Neuronal stem cell (in vitro differentiated cells): Measurements from ENCODE around the gene MAST4.

Experiments
- DNase-seq: peaks from one replicate; pipeline ENCODE4 v3.0.0-alpha.2; 2013; ENCODE audit warnings: low spot score
- H2AFZ ChIP-seq: one replicate; pipeline ENCODE4 v1.6.1; 2013; ENCODE audit warnings: mild to moderate bottlenecking, low read length, inconsistent platforms
- H2AK5ac ChIP-seq: 2 replicates; pipeline ENCODE4 v1.6.1; 2013; ENCODE audit warnings: low read depth, mild to moderate bottlenecking, inconsistent platforms, low read length, moderate library complexity, mixed read lengths
- H2BK120ac ChIP-seq: 2 replicates; pipeline ENCODE4 v1.6.1; 2013; ENCODE audit warnings: low read depth, mild to moderate bottlenecking, inconsistent platforms, low read length, moderate library complexity, mixed read lengths
- H2BK12ac ChIP-seq: one replicate; pipeline ENCODE4 v1.6.1; 2013; ENCODE audit warnings: low read length, inconsistent platforms
- H2BK15ac ChIP-seq: 2 replicates; pipeline ENCODE4 v1.6.1; 2013; ENCODE audit warnings: mild to moderate bottlenecking, low read length, inconsistent platforms, mixed read lengths
- H2BK5ac ChIP-seq: one replicate; pipeline ENCODE4 v1.6.1; 2013; ENCODE audit warnings: inconsistent platforms, mild to moderate bottlenecking, low read length, moderate library complexity
- H3K14ac ChIP-seq: one replicate; pipeline ENCODE4 v1.6.1; 2013; ENCODE audit warnings: low read length, inconsistent platforms
- H3K18ac ChIP-seq: 2 replicates; pipeline ENCODE4 v1.6.1; 2013; ENCODE audit warnings: low read length, inconsistent platforms
- H3K23ac ChIP-seq: 2 replicates; pipeline ENCODE4 v1.6.1; 2013; ENCODE audit warnings: low read depth, mild to moderate bottlenecking, mixed read lengths, low read length, inconsistent platforms; ENCODE audit not compliant: poor library complexity
- H3K27ac ChIP-seq: replicated peaks from 3 replicates; pipeline ENCODE4 v1.5.1; 2013; ENCODE audit warnings: low read length, inconsistent platforms
- H3K27me3 ChIP-seq, 3 experiments: 2 replicates each; pipeline ENCODE4 v1.6.1; 2013; ENCODE audit warnings: low read length in 3 of 3, mild to moderate bottlenecking in 2 of 3, inconsistent platforms in 1 of 3, low read depth in 1 of 3, mixed read lengths in 1 of 3, moderate library complexity in 1 of 3; ENCODE audit not compliant: control insufficient read depth in 3 of 3, insufficient read depth in 3 of 3
- H3K36me3 ChIP-seq, 2 donors: replicated peaks in 1 of 2; 2 replicates each; pipeline ENCODE4 v1.6.1; 2013; ENCODE audit warnings: low read length in 2 of 2; ENCODE audit not compliant: control insufficient read depth in 2 of 2, insufficient read depth in 2 of 2
- H3K4ac ChIP-seq: 2 replicates; pipeline ENCODE4 v1.6.1; 2013; ENCODE audit warnings: inconsistent platforms, mild to moderate bottlenecking, low read length, moderate library complexity
- H3K4me1 ChIP-seq, 2 donors: 1 replicate in 1 of 2; 2 replicates in 1 of 2; pipeline ENCODE4 v1.6.1; 2013; ENCODE audit warnings: low read length in 2 of 2, low read depth in 1 of 2; ENCODE audit not compliant: control insufficient read depth in 2 of 2, insufficient read depth in 1 of 2
- H3K4me2 ChIP-seq: one replicate; pipeline ENCODE4 v1.6.1; 2013; ENCODE audit warnings: mild to moderate bottlenecking, low read length, inconsistent platforms; ENCODE audit not compliant: insufficient read depth, poor library complexity, severe bottlenecking
- H3K4me3 ChIP-seq, 2 donors: 2 replicates each; pipeline ENCODE4 v1.5.1; 2013; ENCODE audit warnings: low read length in 2 of 2, mild to moderate bottlenecking in 2 of 2, inconsistent platforms in 1 of 2, moderate library complexity in 1 of 2
- H3K79me1 ChIP-seq: one replicate; pipeline ENCODE4 v1.6.1; 2013; ENCODE audit warnings: low read depth, mild to moderate bottlenecking, inconsistent platforms, low read length, moderate library complexity
- H3K9ac ChIP-seq: one replicate; pipeline ENCODE4 v1.6.1; 2013; ENCODE audit warnings: mild to moderate bottlenecking, low read depth, low read length, inconsistent platforms; ENCODE audit not compliant: poor library complexity
- H3K9me3 ChIP-seq, 2 donors: replicated peaks in 1 of 2; 2 replicates each; pipeline versions ENCODE3 to v1.6.1; 2013; ENCODE audit warnings: low read length in 2 of 2, mild to moderate bottlenecking in 2 of 2, inconsistent platforms in 1 of 2, low read depth in 1 of 2, mixed read lengths in 1 of 2, moderate library complexity in 1 of 2; ENCODE audit not compliant: control insufficient read depth in 2 of 2, insufficient read depth in 1 of 2
- H4K8ac ChIP-seq: one replicate; pipeline ENCODE4 v1.6.1; 2013; ENCODE audit warnings: low read depth, mild to moderate bottlenecking, inconsistent platforms, low read length, moderate library complexity
- H4K91ac ChIP-seq: one replicate; pipeline ENCODE4 v1.6.1; 2013; ENCODE audit warnings: low read length, low read depth, mild to moderate bottlenecking, inconsistent platforms; ENCODE audit not compliant: poor library complexity
- WGBS, 2 donors: extraction: QIAGEN DNeasy Blood & Tissue Kit; methylation state at CpG; one replicate each; pipeline ENCODE4 v1.1.7; 2013; ENCODE audit warnings: missing lambda C conversion rate in 2 of 2, mixed read lengths in 1 of 2; ENCODE audit not compliant: insufficient read length in 2 of 2, insufficient replicate concordance in 1 of 2; ENCODE audit errors: extremely low coverage in 2 of 2; 5-methylcytosine and 5-hydroxymethylcytosine counted together

Gene MAST4

DNA sequence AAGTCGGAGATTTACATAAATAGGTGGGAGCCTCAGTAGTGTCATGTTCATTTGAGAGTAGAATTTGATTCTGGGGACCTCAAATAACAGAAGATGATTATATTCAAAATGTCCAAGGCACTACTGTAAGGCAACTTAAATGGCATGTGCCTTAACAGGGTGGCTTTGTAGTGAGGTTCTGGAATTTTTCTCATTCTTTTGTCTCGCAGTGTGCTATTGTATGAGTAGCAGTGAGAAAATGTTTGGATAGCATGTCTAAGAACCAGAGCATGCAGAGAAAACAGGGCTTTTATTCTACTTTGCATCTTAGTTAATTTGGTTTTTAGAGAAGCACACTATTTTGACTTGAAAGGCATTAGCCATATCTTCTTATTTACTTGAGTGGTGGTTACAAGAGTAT lies 25.0 kb downstream of the MAST4 start:
- H3K4me1 ChIP-seq, result peaks cover 7 to 9% of the 10 kb centered on the region in 2 donors
- H3K14ac ChIP-seq, result no peak overlapping the region
- no peaks in the 10 kb centered on the region for H3K9me3 ChIP-seq
- no CpG with 5 or more reads among the region's 2 CpGs for WGBS, 2 donors
- peak overlapping the region; percentile 27 for H2AFZ ChIP-seq
- DNase-seq, result peak; percentile 15
- no peak overlapping the region for H4K91ac ChIP-seq
- no peak overlapping the region for H3K9ac ChIP-seq
- no peak overlapping the region for H3K4me2 ChIP-seq
- no peak overlapping the region for H2AK5ac ChIP-seq
- no peaks in the 10 kb centered on the region for H3K36me3 ChIP-seq
- H4K8ac ChIP-seq, result no peak overlapping the region
- no peak overlapping the region for H3K27ac ChIP-seq
- H3K79me1 ChIP-seq, result no peaks in the 10 kb centered on the region
- no peak overlapping the region for H3K23ac ChIP-seq
- no peak overlapping the region for H3K18ac ChIP-seq
- H2BK5ac ChIP-seq, result no peak overlapping the region
- no peaks in the 10 kb centered on the region for H3K27me3 ChIP-seq
- no peak overlapping the region for H3K4me3 ChIP-seq
- H2BK15ac ChIP-seq, result no peak overlapping the region
- no peak overlapping the region for H2BK120ac ChIP-seq
- H3K4ac ChIP-seq, result no peak overlapping the region
- H2BK12ac ChIP-seq, result no peak overlapping the region

DNA sequence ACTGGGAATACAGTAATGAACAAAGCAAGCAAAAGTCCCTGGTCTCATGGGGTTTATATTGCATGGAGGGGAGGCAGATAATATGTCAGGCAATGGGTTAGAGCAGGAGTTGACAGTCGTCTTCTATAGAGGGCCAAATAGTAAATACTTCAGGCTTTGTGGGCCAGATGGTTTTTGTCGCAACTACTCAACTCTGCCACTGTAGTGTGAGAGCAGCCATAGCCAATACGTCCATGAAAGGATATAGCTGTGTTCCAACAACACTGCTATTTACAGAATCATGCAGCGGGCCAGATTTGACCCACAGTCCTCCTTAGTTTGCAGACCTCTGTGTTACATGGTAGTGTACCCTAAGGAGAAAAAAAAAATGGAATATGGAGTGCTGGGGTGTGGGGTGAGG lies 25.5 kb downstream of the MAST4 start:
- Histone ChIP-seq H3K4me2 (no peak overlapping the region), H2BK12ac (no peak overlapping the region), H3K4ac (no peak overlapping the region), H3K18ac (no peak overlapping the region), H2BK15ac (no peak overlapping the region), H2BK120ac (no peak overlapping the region), H3K9me3 (no peaks in the 10 kb centered on the region), H3K4me1 (peaks cover 7 to 9% of the 10 kb centered on the region in 2 donors), H2BK5ac (no peak overlapping the region), H3K4me3 (no peak overlapping the region), H3K27ac (no peak overlapping the region), H3K23ac (no peak overlapping the region), H2AFZ (no peak overlapping the region), H3K27me3 (no peaks in the 10 kb centered on the region), H3K79me1 (no peaks in the 10 kb centered on the region), H3K9ac (no peak overlapping the region), H4K91ac (no peak overlapping the region), H3K14ac (no peak overlapping the region), H3K36me3 (no peaks in the 10 kb centered on the region), H2AK5ac (no peak overlapping the region), H4K8ac (no peak overlapping the region)
- DNase-seq, result no peak
- WGBS, 2 donors, result no CpG with 5 or more reads among the region's 4 CpGs

GRCh38 chr5:66628561-66628960 lies 32.4 kb downstream of the MAST4 start:
- Histone ChIP-seq H3K27ac (no peak overlapping the region), H4K8ac (no peak overlapping the region), H3K14ac (no peak overlapping the region), H2AFZ (no peak overlapping the region), H3K9me3 (no peaks in the 10 kb centered on the region), H2BK5ac (no peak overlapping the region), H3K4me3 (no peak overlapping the region), H2BK15ac (no peak overlapping the region), H3K4ac (no peak overlapping the region), H3K4me1 (no peaks in the 10 kb centered on the region), H2BK120ac (no peak overlapping the region), H4K91ac (no peak overlapping the region), H3K9ac (no peak overlapping the region), H2BK12ac (no peak overlapping the region), H3K27me3 (no peaks in the 10 kb centered on the region), H3K36me3 (no peaks in the 10 kb centered on the region), H2AK5ac (no peak overlapping the region), H3K23ac (no peak overlapping the region), H3K4me2 (no peak overlapping the region), H3K18ac (no peak overlapping the region), H3K79me1 (no peaks in the 10 kb centered on the region)
- WGBS, 2 donors, result no CpG with 5 or more reads among the region's 3 CpGs
- DNase-seq, result no peak

DNA sequence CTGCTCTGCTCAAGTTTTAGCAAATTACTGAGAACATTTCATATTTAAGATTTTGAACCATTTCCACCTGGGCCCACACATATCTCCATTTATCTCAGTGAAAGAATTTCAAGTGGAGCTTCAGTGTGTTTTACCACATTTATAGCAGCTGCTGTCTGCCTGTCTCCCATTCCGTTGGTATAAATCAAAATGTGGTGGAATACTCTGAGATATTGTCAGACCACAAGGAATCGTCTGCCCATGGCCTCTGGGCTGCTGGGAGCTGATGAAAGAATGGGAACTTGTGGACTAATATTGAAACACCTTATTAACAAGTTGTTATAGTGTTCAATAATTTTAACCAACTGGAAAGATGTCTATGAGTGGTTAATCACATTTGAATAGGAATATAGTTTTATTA lies 33.3 kb downstream of the MAST4 start:
- Histone ChIP-seq H3K27ac (no peak overlapping the region), H3K36me3 (no peaks in the 10 kb centered on the region), H3K4me1 (no peaks in the 10 kb centered on the region), H2BK120ac (no peak overlapping the region), H3K9ac (no peak overlapping the region), H3K4me3 (no peak overlapping the region), H3K4me2 (no peak overlapping the region), H3K79me1 (no peaks in the 10 kb centered on the region), H3K4ac (no peak overlapping the region), H3K23ac (no peak overlapping the region), H3K27me3 (no peaks in the 10 kb centered on the region), H3K14ac (no peak overlapping the region), H2AFZ (no peak overlapping the region), H2BK5ac (no peak overlapping the region), H2AK5ac (no peak overlapping the region), H4K8ac (no peak overlapping the region), H2BK15ac (no peak overlapping the region), H2BK12ac (no peak overlapping the region), H3K9me3 (no peaks in the 10 kb centered on the region), H3K18ac (no peak overlapping the region), H4K91ac (no peak overlapping the region)
- no peak for DNase-seq
- whole genome bisulfite sequencing, 2 donors, result no CpG with 5 or more reads among the region's 2 CpGs
